ENCODE measurements around the gene FER. TPM values are rescaled to one million over a fixed set of nuclear protein-coding genes. Genes with fewer than 3 reads are reported as not detected.
A peak's percentile ranks its signal among the peaks of the same experiment; 100 is the strongest.
"Not testable (repeated sequence)": the region's sequence is repeated elsewhere in the genome, so short reads cannot be mapped to it uniquely, and the experiment has no call there.

Gene FER
- total RNA-seq (2014; rRNA removed; shearing (Covaris generic)): 16.5 and 29.3 TPM in 2 replicates

DNA sequence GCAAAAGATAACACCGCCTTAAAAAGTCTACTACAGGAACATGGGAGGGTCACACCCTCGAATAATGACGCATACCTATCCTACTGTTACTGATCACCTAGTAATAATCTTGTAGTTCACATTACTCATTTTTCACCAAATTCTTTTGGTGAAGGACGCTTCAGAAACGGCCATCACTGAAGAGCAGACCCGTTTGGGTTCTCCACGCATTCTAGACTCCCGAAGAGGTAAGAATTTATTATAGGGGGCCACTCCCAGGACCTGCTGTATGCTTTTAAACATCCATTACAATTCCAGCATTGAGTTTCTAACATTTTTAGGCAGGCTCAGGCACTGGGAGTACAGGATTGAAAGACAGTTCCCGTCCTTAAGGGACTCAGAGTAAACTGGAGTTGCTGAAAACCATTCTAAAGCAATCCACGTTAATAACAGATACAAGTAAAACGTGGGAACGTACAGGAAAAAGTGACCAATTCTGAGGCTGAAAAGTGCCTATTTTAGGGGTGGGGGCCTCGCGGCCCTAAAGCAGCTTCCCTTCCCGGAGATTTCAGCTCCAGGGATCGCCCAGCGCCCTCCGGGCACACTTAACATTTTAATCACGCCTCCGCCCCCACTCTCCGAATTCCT is at the start of gene FER:
TSS of gene FER (plus strand) at position 124 of the 627 bp plus-strand sequence. CDS start 50,286 bp downstream, outside the sequence.
- peak; percentile 88 for DNase-seq (ENCODE audit: low spot score)

DNA sequence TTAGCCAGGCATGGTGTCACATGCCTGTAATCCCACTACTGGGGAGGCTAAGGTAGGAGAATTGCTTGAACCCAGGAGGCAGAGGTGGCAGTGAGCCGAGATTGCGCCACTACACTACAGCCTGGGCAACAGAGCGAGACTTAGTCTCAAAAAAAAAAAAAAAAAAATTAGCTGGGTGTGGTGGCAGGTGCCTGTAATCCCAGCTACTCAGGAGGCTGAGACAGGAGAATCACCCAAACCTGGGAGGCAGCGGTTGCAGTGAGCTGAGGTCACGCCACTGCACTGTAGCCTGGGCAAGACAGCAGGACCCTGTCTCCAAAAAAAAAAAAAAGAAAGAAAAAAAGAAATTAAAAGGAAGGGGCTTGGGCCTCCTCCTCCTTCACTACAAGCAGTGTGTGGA is 47.3 kb upstream of the FER start:
- DNase-seq (ENCODE audit: low spot score): not testable (repeated sequence)

DNA sequence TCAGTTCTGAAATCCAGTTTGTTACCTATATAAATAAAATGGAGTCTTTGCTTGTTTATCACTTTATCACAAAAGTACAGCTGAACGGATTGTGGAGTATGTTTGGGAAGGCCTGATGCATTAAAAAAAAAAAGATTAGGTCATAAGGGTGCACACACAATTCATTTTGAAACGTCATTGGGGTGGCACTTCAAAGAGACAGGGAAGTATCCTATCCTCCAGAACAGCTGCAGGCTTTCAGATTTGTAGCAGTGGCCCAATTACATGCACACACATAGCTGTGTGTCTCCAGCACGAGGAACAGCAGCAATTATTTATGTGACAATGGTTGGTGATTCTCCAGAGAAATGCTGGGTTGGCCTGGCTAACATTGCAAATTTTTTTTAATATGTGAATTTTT is 46.8 kb upstream of the FER start:
- no peak for DNase-seq (ENCODE audit: low spot score)

DNA sequence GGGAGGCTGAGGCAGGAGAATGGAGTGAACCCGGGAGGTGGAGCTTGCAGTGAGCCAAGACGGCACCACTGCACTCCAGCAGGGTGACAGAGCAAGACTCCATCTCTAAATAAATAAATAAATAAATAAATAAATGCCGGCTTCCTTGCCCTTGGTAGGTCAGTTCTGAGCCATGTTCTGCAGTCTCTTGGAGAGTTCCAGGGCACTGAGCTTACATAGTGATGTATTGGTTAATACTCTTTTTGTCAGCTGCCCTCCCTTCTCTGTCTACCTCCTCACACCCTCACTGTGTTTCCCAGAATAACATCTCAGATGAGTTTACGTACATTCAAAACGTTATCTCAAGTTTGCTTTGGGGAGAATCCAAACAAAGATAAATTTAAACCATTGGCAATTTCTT is 45.2 kb upstream of the FER start:
- no peak for DNase-seq (ENCODE audit: low spot score)

DNA sequence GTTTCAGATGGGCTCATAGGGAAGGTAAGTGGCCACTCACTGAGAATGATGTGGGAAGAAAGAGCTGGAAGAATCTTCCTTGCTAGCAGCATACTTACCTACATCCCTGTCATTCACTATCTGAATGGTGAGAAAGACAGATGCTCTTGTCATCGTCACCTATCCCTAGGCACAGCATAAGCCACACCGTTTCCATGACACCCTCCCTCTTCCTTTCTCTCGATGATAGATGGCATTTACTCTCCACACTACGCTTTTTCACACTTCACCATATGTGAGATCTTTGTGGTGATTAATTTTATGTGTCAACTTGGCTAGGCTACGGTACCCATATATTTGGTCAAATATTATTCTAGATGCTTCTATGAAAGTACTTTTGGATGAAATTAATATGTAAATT is 44.4 kb upstream of the FER start:
- DNase-seq (ENCODE audit: low spot score): no peak

DNA sequence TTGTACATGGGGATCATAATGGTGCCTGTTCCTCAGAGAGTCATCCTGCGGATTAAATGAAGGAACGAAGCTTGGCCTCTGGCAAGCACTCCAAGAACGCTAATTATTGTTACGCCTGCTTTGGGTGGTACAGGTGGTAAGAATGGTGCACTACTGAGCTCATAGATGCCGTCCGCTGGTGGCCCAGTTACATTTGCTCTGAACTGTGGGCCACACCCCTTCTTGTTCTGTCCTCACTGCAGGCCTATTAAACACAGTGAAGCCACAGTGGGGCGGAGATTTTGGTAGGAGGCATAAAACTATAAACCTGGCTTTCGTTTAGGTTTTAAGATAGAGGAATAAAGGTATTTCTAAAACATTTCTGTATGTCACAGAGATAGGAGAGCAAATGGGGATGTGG is 40.6 kb upstream of the FER start:
- no peak for DNase-seq (ENCODE audit: low spot score)

DNA sequence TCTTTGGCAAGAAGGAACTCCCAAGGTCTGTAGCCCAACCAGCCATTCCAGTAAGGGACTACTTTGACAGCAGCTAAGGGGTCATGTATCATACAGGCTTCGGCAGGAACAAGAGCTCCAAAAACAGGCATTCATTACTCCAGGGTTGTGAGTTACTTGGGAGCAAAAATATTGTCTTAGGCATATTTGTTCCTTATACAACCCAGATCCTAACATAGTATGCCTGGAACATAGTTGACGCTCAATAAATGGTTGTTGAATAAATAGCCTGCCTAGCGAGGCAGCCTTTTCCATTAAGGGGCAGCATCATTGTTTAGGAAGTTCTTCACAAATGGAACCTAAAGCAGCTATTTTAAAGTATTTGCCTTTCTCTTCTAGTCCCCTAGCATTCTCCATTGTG is 35.8 kb upstream of the FER start:
- DNase-seq (ENCODE audit: low spot score): no peak

DNA sequence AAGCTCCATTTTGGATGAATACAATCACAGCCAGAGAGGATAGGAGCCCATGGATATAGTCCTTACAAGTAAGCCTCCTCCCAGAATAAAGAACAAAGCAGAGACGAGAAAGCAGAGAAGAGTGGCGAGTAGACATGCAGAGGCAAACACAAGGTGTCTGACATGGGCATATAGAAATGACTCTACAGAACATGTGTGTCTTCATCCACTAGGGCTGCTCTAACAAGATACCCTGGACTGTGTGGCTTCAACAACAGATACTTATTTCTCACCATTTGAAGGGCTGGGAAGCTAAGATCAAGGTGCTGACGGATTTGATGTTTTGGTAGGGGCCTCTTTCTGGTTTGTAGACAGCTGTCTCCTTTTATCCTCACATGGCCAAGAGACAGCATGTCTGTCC is 32.3 kb upstream of the FER start:
- no peak for DNase-seq (ENCODE audit: low spot score)

DNA sequence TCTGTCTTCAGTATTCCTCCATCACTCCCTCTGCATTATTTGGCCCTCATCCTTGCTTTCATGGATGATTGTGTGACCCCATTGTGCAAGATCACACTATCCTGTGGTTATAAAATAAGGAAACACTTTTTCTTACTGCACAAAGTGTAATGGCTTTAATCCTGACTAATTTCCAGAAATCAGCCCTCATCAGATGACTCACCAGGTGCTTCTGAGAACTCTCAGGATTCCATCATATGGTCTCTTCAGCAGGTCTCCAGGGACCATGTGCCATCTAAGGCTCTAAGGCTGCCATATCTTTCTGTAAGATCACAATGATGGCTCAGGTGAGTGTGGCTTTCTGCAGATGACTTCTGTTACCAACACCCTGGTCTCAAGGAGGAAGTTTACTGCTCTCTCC is 27.3 kb upstream of the FER start:
- DNase-seq (ENCODE audit: low spot score): peak; percentile 14

DNA sequence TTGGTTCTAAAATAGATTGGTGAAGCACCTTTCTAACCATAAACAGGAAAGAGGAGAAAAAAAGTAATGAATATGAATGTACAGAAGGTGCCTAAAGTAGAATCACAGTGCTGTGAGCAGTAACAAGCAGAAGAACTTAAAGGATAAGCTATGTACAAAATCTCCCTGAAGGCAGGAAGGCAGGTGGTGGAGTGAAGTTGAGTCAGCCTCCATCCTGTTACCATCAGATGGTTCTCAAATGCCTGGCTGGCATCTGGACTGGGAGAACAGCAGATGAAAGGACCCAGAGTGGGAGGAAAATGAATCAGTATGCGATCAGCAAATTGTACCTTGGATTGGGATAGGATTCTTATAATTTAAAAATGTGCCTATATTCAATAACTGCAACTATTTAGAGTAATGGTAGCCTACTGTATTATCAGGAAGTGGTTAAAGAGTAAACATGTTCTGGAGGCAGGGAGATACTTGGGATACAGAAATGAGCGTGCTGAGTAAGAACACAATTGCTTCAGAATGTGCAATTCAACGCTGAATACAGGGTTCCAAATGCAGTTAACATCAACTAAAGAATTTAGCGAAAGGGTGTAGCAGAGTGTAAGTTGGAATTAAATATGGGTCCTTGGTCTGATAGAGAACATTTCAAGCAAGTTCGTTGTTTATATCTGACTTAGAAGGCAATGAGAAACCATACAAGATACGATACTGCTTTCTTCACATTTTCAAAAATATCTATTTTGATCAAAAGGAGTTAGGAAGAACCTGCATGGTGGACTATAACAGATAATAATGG is 21.1 kb upstream of the FER start:
- DNase-seq (ENCODE audit: low spot score): no peak

DNA sequence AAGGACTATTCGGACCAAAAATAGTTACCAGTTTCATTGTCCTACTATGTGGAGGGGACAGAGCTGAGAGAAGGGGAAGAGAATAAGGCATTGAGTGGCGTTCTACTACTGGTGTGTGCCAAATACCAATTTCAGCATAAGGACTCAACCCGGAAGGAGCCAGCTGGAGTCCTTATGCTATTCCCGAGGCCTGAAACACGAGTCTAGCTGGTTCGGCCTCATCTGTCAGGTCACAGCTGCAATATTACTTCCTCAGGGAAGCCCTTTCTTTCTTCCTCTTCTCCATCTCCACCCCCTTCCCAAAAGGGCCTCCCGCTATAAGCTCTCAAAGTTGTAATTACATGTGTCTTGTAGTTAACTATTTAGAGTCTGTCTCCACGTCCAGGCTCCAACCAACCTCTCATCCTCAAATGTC is 20.5 kb upstream of the FER start:
- no peak for DNase-seq (ENCODE audit: low spot score)

DNA sequence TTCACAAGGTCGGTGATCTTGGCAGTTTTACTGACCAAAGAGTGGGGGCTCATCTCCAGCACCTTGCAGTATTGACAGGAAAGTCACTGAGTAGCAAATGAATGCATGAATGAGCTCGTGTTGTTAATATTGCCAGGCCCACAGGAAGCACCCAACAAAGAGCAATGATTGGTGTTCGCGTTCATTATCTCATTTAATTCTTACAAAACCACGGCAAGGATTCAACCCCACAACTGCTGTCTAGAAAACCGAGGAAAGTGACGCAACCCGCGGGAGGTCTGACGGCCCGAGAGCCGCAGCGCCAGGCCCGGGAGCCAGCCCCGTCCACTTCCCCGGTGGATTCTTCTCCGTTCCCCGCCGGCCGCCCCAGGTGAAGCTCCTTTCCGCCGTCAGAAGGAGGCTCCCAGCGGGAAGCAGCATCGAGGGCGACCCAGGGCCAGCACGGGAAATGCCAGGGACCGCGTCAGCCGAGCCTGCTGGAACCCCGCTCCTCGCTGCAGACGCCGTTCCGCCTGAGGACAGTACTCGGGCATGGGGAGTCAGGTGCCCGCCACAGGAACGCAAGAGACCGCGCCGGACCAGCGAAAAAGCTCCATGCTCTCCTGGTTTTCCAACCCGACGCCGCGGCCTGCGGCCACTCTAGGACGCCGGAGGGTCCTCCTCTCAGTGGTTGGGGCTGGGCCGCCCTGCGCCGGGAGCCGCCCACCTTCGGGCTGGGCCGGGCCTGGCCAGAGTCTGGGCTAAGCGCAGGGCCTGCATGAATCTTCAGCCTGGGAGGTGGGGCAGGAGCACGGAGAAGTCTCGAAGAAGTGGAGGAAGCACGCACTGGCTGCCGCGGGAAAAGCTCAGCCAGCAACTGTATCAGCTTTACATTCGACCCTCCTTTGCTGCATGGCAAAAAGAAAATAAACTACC is 19.8 kb upstream of the FER start:
- DNase-seq (ENCODE audit: low spot score): peak; percentile 82

DNA sequence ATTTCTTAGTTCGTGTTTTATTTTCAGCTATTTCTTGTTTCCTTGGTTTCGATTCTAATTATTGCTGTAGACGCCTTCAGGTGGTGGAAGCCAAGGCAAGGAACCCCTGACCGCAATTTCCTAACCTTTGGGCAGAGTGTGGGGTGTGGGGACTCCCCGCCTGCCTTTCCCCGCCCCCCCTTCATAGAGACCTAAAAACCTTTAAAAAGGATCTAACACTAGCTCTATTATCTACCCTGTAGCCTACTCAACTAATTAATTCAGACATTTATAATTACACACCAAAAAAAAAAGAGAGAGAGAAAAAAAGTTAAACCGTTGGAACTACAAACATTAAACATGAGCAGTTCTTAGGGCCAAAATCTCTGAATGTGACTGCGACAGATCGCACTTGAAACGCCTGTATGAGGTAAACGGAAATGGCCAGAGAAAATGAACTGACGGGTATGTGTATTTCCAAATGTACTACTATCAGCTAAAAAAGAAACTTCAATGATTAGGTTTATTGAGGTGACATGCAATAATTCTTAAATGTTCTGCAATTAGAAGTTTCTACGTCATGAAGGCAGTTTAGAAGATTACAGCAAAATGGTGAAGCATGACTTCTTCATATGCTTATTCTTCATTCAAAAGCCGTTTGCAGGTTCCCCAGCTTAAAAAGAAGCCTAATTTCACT is 19.0 kb upstream of the FER start:
- DNase-seq (ENCODE audit: low spot score): no peak

DNA sequence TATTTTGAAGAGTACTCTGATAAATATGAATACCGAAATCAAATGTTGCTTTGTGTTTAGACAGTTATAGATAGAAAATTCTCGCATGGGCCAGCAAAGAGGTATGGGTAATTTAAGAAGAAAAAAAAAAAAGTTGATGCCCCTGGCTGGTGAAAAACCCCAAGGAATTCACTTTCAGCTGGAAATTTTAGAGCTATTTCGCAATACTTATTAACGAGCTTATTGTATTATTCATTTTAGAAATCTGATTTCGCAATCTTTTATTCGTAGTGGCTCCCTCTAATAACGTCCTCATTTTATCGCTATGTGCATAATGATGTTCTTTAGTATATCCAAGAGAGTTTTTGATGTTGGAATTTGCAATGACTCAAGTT is 18.5 kb upstream of the FER start:
- no peak for DNase-seq (ENCODE audit: low spot score)

DNA sequence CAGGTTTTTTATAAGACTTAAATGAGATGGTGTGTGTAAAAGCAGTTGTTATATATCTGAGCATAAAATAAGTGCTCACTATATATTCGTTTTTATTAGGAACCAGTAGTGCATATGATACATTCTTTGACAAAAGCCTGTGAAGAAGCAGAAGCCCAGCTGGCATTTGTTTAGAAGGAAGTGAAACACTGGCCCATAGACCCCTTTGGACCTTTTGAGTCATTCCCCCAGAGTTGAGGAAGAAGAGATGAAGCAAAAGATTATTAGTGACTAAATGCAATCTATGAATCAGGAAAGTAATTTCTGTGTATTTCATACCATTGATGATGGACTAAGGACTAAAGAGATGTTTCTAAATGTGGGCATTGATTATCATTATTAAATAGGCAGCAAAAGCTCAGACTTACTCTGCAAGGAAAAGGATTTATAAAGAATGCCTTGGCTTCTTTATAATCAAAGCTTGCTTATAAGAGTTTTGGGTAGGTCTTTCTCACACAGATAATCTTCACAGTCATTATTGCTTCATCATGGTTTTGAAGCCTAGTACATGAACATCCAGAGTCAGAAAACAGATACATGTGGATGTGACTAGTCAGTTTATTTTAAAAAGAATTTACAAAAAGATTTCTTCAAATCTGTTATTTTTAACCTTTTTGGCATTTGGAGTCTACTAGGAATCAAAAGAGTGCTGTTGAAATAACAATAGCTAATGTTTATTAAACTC is 16.9 kb upstream of the FER start:
- no peak for DNase-seq (ENCODE audit: low spot score)

DNA sequence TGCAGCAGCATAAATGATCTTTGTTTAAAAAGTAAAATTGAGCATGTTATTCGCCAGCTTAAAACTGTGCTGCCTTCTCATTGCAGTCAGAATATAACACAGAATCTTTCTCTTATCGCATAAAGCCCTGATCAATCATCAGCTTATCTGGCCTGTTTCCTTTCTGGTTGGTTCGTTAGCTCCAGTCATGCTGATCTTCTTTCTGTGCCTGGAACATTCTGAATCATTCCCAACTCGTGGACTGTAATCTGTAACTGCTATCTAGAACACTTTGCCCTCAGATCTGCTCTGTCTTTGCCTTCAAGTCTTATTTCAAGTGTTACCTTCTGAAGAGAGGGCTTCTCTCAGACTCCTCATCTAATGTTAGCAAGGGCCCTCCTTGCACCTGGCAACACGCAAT is 11.9 kb upstream of the FER start:
- no peak for DNase-seq (ENCODE audit: low spot score)

DNA sequence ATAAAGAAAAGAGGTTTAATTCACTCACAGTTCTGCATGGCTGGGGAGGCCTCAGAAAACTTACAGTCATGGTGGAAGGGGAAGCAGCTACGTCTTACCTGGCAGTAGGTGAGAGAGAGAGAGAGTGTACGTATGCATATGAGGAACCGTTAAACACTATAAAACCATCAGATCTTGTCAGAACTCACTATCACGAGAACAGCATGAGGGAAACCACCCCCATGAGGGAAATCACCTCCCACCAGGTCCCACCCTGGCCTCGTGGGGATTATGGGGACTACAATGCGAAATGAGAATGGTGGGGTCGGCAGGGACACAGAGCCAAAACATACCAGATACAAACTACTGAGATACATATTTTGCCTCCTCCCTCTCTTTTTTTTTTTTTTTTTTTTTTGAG is 10.8 kb upstream of the FER start:
- DNase-seq (ENCODE audit: low spot score): no peak

DNA sequence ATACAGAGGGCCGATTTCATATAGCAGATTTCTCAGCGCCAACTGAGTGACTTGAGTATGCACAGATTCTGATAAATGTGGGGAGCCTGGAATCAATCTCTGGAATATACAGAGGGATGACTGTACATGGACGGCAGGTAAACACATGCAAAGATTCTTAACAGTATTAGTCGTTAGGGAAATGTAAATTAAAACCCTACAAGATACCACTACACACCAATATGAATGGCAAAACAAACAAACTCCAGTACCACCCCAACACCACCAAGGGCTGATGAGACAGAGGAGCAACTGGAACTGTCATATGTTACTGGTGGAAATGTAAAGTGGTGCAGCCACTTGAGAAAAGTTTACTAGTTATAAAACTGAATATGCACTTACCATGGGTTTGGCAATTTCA is 8.3 kb upstream of the FER start:
- DNase-seq (ENCODE audit: low spot score): no peak

DNA sequence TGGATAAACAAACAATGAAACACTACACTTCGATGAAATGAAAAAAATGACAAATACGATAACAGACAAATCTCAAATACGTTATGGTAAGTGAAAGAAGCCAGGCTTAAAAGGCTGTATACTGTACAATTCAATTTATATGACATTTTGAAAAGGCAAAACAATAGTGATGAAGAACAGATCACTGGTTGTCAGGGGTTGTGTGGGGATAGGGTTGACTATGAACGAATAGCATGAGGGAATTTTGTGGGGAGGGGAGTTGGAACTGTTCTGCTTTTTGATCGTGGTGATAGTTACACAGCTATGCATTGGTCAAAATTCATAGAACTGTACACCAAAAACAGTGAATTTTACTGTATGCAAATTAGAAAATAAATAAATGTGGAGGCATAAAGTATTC is 7.8 kb upstream of the FER start:
- no peak for DNase-seq (ENCODE audit: low spot score)

DNA sequence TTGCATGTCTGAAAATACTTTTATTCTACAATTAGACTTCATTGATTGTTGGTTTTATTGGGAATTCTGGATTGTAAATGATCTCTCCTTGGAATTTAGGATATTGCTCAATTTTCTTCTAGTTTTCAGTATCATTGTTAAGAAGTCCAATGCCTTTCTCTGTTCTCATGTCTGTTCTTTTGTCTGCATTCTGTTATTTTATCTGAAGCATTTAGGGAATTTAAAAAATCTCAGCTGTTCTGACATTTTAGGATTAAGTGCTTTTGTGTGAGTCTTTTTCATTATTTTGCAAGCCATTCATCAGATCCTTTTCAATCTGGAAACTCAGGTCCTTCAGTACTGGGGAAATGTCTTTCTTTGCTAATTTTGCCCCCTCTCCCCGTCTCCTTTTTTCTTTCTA is 4.4 kb upstream of the FER start:
- DNase-seq (ENCODE audit: low spot score): no peak

DNA sequence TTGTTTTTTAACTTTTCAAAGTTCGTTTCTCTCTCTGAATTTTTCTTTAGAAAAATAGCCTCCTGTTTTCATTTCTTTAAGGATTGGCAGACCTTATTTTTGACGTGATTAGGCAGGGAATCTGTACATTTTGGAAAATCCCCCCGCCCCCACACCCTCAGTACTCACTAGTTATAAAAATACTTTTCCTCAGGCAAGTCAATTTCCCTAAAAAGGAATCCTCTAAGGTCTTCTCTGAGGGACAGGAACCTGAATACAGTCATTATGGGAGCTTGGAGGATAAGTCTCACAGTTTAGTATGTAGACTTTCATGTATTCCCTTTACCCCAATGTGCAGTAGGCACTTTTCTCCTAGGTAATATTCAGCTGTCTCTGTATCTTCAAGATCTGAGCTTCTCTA is 3.9 kb upstream of the FER start:
- no peak for DNase-seq (ENCODE audit: low spot score)

Data from A172 (cell line).